HL-60 (cell line): ENCODE measurements around the gene NDFIP1.

Experiments used
- DNase-seq, 2 experiments: peaks; one replicate each; pipeline ENCODE4 v3.0.0-alpha.2; 2010 to 2020; ENCODE audit warnings: low read depth in 1 of 2, low spot score in 1 of 2
- H3K27ac ChIP-seq: fragments of 250-450 bp; sonication (Bioruptor Pico); replicated peaks from 2 replicates; pipeline ENCODE4 v1.5.1; 2020; ENCODE audit warnings: mild to moderate bottlenecking, moderate library complexity
- H3K27me3 ChIP-seq: fragments of 250-450 bp; sonication (Bioruptor Pico); 2 replicates; pipeline ENCODE4 v1.5.1; 2021; ENCODE audit warnings: mild to moderate bottlenecking, moderate library complexity; ENCODE audit not compliant: insufficient read depth, poor library complexity, severe bottlenecking
- H3K4me3 ChIP-seq: replicated peaks from 2 replicates; pipeline ENCODE4 v1.5.1; 2011; ENCODE audit warnings: mild to moderate bottlenecking, control low read depth, low read length; ENCODE audit not compliant: insufficient read depth
- GABPA ChIP-seq: IDR thresholded peaks from 2 replicates; pipeline ENCODE4 v1.6.1; 2012; ENCODE audit warnings: low read depth
- POLR2AphosphoS5 ChIP-seq: IDR thresholded peaks from 2 replicates; pipeline ENCODE4 v1.6.1; 2012; ENCODE audit warnings: low read depth
- REST ChIP-seq: IDR thresholded peaks from 2 replicates; pipeline ENCODE4 v1.6.1; 2012; ENCODE audit warnings: low read depth; ENCODE audit not compliant: insufficient replicate concordance
- SPI1 ChIP-seq: IDR thresholded peaks from 2 replicates; pipeline ENCODE4 v1.6.1; 2012; ENCODE audit warnings: low read depth, mild to moderate bottlenecking, borderline replicate concordance
- TF ChIP-seq, protein P1 (sequence below): IDR thresholded peaks from one replicate; pipeline ENCODE4 v1.5.1; 2011; ENCODE audit warnings: low read length, control low read depth, inconsistent platforms; ENCODE audit not compliant: insufficient read depth

Gene NDFIP1

GRCh38 chr5:142150431-142150830 is 41.9 kb downstream of the NDFIP1 start:
- TF ChIP-seq, protein P1, sequence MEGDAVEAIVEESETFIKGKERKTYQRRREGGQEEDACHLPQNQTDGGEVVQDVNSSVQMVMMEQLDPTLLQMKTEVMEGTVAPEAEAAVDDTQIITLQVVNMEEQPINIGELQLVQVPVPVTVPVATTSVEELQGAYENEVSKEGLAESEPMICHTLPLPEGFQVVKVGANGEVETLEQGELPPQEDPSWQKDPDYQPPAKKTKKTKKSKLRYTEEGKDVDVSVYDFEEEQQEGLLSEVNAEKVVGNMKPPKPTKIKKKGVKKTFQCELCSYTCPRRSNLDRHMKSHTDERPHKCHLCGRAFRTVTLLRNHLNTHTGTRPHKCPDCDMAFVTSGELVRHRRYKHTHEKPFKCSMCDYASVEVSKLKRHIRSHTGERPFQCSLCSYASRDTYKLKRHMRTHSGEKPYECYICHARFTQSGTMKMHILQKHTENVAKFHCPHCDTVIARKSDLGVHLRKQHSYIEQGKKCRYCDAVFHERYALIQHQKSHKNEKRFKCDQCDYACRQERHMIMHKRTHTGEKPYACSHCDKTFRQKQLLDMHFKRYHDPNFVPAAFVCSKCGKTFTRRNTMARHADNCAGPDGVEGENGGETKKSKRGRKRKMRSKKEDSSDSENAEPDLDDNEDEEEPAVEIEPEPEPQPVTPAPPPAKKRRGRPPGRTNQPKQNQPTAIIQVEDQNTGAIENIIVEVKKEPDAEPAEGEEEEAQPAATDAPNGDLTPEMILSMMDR, result no peak
- no peak for TF ChIP-seq SPI1
- no peak for TF ChIP-seq POLR2AphosphoS5
- no peak for TF ChIP-seq GABPA
- TF ChIP-seq REST, result no peak
- DNase-seq, result no peak

GRCh38 chr5:142151436-142152383 is 43.1 kb downstream of the NDFIP1 start:
- DNase-seq, result peak in 1 of 2 experiments; percentile 48
- Histone ChIP-seq H3K27me3 (no peaks in the 10 kb centered on the region), H3K27ac (no peak overlapping the region), H3K4me3 (no peak overlapping the region)
- TF ChIP-seq SPI1, result no peak
- TF ChIP-seq, protein P1, result peak; percentile 68

More at GRCh38 chr5:142150431-142150830, 41.9 kb downstream of the NDFIP1 start:
- no peak overlapping the region for H3K4me3 ChIP-seq
- no peak overlapping the region for H3K27ac ChIP-seq
- no peaks in the 10 kb centered on the region for H3K27me3 ChIP-seq

- Histone ChIP-seq H3K27ac (no peak overlapping the region), H3K27me3 (no peaks in the 10 kb centered on the region), H3K4me3 (no peak overlapping the region)
- no peak for DNase-seq
- TF ChIP-seq GABPA, result no peak
- TF ChIP-seq, protein P1, result no peak
- TF ChIP-seq SPI1, result no peak
- no peak for TF ChIP-seq REST
- TF ChIP-seq POLR2AphosphoS5, result no peak
Measured at GRCh38 chr5:142152384-142152732, 43.8 kb downstream of the NDFIP1 start.
